ENCODE results near the gene SLC35G6.
A peak's percentile ranks its signal among the peaks of the same experiment; 100 is the strongest.
"Not testable (repeated sequence)": the region's sequence is repeated elsewhere in the genome, so short reads cannot be mapped to it uniquely, and the experiment has no call there.

The SLC35G6 gene

GRCh38 chr17:7478276-7479212, 2.7 kb upstream of the SLC35G6 start:
- no peak for DNase-seq (ENCODE audit: low read depth in 2 of 2)

- no peak for DNase-seq (ENCODE audit: low read depth in 2 of 2)
Measured at GRCh38 chr17:7479213-7480088, 1.8 kb upstream of the SLC35G6 start, which contains the start of gene ZBTB4. ZBTB4 (minus strand) TSS chr17:7479631; CDS start chr17:7466801, 12,830 bp downstream.

- DNase-seq (ENCODE audit: low read depth in 2 of 2), result no peak
Measured at GRCh38 chr17:7480089-7480384, 1.2 kb upstream of the SLC35G6 start.

- not testable (repeated sequence) for DNase-seq (ENCODE audit: low read depth in 2 of 2)
Measured at GRCh38 chr17:7481842-7482741, 846 bp downstream of the SLC35G6 start.

DNA sequence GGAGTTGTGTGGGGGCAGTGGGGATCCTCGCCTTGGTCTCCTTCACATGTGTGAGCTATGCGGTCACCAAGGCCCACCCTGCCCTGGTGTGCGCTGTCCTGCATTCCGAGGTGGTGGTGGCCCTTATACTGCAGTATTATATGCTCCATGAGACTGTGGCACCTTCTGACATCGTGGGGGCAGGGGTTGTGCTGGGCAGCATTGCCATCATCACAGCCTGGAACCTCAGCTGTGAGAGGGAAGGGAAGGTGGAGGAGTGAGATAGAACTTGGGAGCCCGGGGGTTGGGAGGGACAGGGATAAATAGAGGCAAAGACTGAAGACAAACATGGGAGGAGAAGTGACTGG, 1.5 kb downstream of the SLC35G6 start:
- DNase-seq (ENCODE audit: low read depth in 2 of 2), result not testable (repeated sequence)

GRCh38 chr17:7483255-7484066, 2.2 kb downstream of the SLC35G6 start:
- peak; percentile 81 to 82 for DNase-seq (ENCODE audit: low read depth in 2 of 2)

- peak; percentile 93 to 94 for DNase-seq (ENCODE audit: low read depth in 2 of 2)
Measured at GRCh38 chr17:7484067-7484918, 3.0 kb downstream of the SLC35G6 start, which contains the start of gene POLR2A. POLR2A (plus strand) TSS chr17:7484366.

DNA sequence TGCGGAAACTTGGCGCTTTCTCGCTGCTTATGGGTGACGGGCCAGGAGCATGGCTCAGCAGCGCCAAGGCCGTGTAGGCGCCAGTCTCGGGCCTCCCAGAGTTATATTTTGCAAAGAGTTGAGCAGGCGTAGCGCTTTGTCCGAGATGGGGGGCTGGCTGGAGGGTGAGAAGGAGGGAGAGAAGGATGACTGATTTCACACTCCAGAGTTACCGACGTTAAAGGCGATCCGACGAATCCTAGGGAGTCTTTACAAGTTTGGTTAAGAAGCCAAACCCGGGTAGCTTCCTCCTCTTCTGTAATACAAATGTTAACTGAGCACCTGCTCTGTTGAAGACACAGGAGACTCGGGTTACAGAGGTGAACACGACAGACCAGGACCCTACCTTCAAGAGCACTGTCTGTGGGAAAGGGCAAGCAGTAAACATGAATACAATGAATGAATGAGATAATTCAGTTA, 3.7 kb downstream of the SLC35G6 start:
- no peak for DNase-seq (ENCODE audit: low read depth in 2 of 2)

DNA sequence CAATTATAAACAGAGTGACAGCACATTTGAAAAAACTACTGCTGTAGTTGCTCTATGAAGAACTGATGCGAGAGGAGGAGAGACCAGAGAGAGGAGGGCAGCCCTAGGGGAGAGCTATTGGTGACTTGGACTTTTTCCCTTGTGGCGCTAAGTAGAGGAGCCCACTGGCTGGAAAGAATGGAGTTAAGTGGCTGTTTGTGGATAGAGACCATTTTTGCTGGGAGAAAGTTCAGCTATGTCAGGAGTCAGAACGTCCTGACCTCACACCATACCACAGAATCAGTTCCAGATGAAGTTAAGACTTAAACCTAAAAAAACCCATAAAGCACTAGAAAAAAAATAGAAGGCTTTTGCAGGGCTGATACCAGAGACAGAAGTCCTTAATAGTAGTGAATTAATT, 4.9 kb downstream of the SLC35G6 start:
- no peak for DNase-seq (ENCODE audit: low read depth in 2 of 2)

DNA sequence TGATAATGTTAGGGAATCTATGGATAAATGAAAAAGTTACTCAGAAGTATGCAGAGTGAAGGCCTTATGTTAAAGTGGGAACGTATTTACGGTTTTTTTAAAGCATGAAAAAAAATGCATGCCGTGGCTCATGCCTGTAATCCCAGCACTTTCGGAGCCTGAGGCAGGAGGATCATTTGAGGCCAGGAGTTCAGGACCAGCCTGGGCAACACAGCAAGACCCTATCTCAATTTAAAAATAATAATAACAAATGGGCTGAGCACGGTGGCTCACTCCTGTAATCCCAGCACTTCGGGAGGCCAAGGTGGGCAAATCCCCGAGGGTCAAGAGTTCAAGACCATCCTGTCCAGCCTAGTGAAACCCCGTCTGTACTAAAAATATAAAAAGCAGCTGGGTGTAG, 8.9 kb downstream of the SLC35G6 start:
- DNase-seq (ENCODE audit: low read depth in 2 of 2), result no peak

DNA sequence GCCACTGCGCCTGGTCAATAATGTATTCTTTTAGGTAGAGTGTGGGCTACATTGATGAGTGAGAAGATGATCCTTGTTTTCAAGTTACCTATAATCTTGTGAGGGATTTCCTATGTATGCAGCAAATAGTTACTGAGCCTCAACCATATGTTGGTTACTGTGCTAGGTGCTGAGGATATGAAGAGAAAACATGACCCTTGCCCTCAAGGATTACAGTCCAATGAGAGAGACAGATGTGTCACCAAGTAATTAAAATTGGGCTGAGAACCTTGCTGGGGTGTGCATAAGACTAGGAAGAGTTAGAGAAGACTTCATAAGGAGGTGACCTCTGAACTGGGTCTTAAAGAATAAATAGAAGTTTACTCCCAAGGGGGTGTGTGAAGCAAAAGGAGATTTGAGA, 10.3 kb downstream of the SLC35G6 start:
- DNase-seq (ENCODE audit: low read depth in 2 of 2), result no peak

- DNase-seq (ENCODE audit: low read depth in 2 of 2), result no peak
Measured at GRCh38 chr17:7493941-7494340, 12.7 kb downstream of the SLC35G6 start.

GRCh38 chr17:7495906-7496434, 14.7 kb downstream of the SLC35G6 start:
- no peak for DNase-seq (ENCODE audit: low read depth in 2 of 2)

DNA sequence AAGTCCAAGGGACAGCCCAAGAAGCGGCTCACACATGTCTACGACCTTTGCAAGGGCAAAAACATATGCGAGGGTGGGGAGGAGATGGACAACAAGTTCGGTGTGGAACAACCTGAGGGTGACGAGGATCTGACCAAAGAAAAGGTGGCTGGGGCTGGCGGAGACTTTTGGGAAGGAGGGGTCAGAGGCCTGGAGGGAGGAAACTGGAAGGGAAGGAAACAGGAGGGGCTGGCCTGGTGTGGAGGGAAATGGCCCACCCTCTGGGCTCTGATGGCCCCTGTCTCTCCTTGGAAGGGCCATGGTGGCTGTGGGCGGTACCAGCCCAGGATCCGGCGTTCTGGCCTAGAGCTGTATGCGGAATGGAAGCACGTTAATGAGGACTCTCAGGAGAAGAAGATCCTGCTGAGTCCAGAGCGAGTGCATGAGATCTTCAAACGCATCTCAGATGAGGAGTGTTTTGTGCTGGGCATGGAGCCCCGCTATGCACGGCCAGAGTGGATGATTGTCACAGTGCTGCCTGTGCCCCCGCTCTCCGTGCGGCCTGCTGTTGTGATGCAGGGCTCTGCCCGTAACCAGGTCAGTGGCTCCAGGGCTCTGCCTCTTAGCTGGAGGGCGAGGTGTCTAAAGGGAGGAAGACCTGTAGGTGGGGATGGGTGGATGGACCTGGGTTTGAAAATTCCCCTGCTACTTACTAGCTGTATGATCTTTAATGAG, 15.4 kb downstream of the SLC35G6 start:
- DNase-seq (ENCODE audit: low read depth in 2 of 2), result no peak

DNA sequence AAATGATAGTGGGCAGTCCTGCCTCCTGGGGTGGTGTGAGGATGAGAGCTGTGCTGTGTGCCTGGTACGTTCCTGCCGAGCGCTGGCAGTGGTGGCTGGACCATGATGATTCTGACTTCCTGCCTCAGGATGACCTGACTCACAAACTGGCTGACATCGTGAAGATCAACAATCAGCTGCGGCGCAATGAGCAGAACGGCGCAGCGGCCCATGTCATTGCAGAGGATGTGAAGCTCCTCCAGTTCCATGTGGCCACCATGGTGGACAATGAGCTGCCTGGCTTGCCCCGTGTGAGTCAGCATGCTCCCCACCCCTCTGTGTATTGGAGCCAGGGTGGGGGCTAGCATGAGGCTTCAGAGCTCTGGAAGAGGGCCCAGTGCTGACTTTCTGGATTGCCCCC, 16.0 kb downstream of the SLC35G6 start:
- no peak for DNase-seq (ENCODE audit: low read depth in 2 of 2)

DNA sequence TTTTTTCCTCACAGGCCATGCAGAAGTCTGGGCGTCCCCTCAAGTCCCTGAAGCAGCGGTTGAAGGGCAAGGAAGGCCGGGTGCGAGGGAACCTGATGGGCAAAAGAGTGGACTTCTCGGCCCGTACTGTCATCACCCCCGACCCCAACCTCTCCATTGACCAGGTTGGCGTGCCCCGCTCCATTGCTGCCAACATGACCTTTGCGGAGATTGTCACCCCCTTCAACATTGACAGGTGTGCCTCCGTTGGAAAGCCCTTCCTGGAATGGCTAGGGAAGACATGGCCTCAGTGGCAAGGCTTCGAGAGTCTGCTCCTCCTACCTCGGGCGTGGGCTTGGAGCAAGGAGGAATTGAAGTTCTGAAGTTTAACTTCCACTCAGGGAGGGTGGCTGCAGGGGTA, 16.4 kb downstream of the SLC35G6 start:
- no peak for DNase-seq (ENCODE audit: low read depth in 2 of 2)

- DNase-seq (ENCODE audit: low read depth in 2 of 2), result no peak
Measured at GRCh38 chr17:7499161-7499560, 17.9 kb downstream of the SLC35G6 start.

DNA sequence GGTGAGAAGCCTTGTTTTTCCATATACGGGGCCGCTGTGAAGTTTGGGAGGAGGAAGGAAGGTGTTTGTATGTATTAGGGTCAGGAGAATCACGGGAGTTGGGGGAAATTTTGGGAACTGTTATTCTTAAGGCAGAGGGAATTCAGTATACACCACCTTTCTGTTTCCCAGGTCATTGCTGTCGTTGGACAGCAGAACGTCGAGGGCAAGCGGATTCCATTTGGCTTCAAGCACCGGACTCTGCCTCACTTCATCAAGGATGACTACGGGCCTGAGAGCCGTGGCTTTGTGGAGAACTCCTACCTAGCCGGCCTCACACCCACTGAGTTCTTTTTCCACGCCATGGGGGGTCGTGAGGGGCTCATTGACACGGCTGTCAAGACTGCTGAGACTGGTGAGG, 20.5 kb downstream of the SLC35G6 start:
- no peak for DNase-seq (ENCODE audit: low read depth in 2 of 2)

Data from fibroblast of skin of left biceps (primary cell).